Rectal smooth muscle tissue (tissue), 1 donor: Measurements from ENCODE around the gene LIPA.

ENCODE experiments used
- H3K27ac ChIP-seq: one replicate; pipeline ENCODE4 v1.7.0; 2013; ENCODE audit warnings: low read depth, low read length, inconsistent platforms
- H3K27me3 ChIP-seq: one replicate; pipeline ENCODE4 v1.7.0; 2013; ENCODE audit warnings: low read length; ENCODE audit not compliant: control insufficient read depth, insufficient read depth
- H3K36me3 ChIP-seq: one replicate; pipeline ENCODE4 v1.7.0; 2013; ENCODE audit warnings: low read length; ENCODE audit not compliant: control insufficient read depth, insufficient read depth
- H3K4me1 ChIP-seq: one replicate; pipeline ENCODE4 v1.7.0; 2013; ENCODE audit warnings: low read length; ENCODE audit not compliant: control insufficient read depth, insufficient read depth
- H3K4me3 ChIP-seq: one replicate; pipeline ENCODE4 v1.7.0; 2013; ENCODE audit warnings: low read length
- H3K9ac ChIP-seq: one replicate; pipeline ENCODE4 v1.7.0; 2013; ENCODE audit warnings: low read length

Gene LIPA

GRCh38 chr10:89245802-89246201 lies 5.8 kb downstream of the LIPA start:
- no peaks in the 10 kb centered on the region for H3K27me3 ChIP-seq
- H3K9ac ChIP-seq, result no peak overlapping the region
- no peak overlapping the region for H3K4me3 ChIP-seq
- H3K27ac ChIP-seq, result no peak overlapping the region
- H3K36me3 ChIP-seq, result no peaks in the 10 kb centered on the region
- H3K4me1 ChIP-seq, result no peaks in the 10 kb centered on the region

- Histone ChIP-seq H3K27ac (no peak overlapping the region), H3K9ac (no peak overlapping the region), H3K4me3 (no peak overlapping the region), H3K4me1 (no peaks in the 10 kb centered on the region), H3K36me3 (no peaks in the 10 kb centered on the region), H3K27me3 (no peaks in the 10 kb centered on the region)
Observed at GRCh38 chr10:89242840-89243568, 8.6 kb downstream of the LIPA start.

- no peaks in the 10 kb centered on the region for H3K27me3 ChIP-seq
- no peak overlapping the region for H3K9ac ChIP-seq
- no peaks in the 10 kb centered on the region for H3K4me1 ChIP-seq
- no peak overlapping the region for H3K4me3 ChIP-seq
- no peak overlapping the region for H3K27ac ChIP-seq
- H3K36me3 ChIP-seq, result no peaks in the 10 kb centered on the region
Observed at GRCh38 chr10:89242345-89242684, 9.3 kb downstream of the LIPA start.

GRCh38 chr10:89241486-89242344 lies 9.9 kb downstream of the LIPA start:
- Histone ChIP-seq H3K27me3 (no peaks in the 10 kb centered on the region), H3K4me1 (no peaks in the 10 kb centered on the region), H3K4me3 (no peak overlapping the region), H3K27ac (no peak overlapping the region), H3K36me3 (no peaks in the 10 kb centered on the region), H3K9ac (no peak overlapping the region)

GRCh38 chr10:89241026-89241425 lies 10.5 kb downstream of the LIPA start:
- no peaks in the 10 kb centered on the region for H3K36me3 ChIP-seq
- H3K9ac ChIP-seq, result no peak overlapping the region
- no peaks in the 10 kb centered on the region for H3K27me3 ChIP-seq
- H3K4me1 ChIP-seq, result no peaks in the 10 kb centered on the region
- no peak overlapping the region for H3K27ac ChIP-seq
- H3K4me3 ChIP-seq, result no peak overlapping the region

GRCh38 chr10:89240519-89240918 lies 11.1 kb downstream of the LIPA start:
- Histone ChIP-seq H3K4me3 (no peak overlapping the region), H3K9ac (no peak overlapping the region), H3K36me3 (peaks cover under 1% of the 10 kb centered on the region), H3K27ac (no peak overlapping the region), H3K4me1 (no peaks in the 10 kb centered on the region), H3K27me3 (no peaks in the 10 kb centered on the region)

GRCh38 chr10:89238956-89239644 lies 12.5 kb downstream of the LIPA start:
- Histone ChIP-seq H3K36me3 (peaks cover 4% of the 10 kb centered on the region), H3K27ac (no peak overlapping the region), H3K4me1 (no peaks in the 10 kb centered on the region), H3K4me3 (no peak overlapping the region), H3K9ac (no peak overlapping the region), H3K27me3 (no peaks in the 10 kb centered on the region)

GRCh38 chr10:89237849-89238248 lies 13.7 kb downstream of the LIPA start:
- no peak overlapping the region for H3K27ac ChIP-seq
- no peak overlapping the region for H3K9ac ChIP-seq
- peaks cover 4% of the 10 kb centered on the region for H3K36me3 ChIP-seq
- H3K4me3 ChIP-seq, result no peak overlapping the region
- no peaks in the 10 kb centered on the region for H3K4me1 ChIP-seq
- no peaks in the 10 kb centered on the region for H3K27me3 ChIP-seq

GRCh38 chr10:89236226-89236797 lies 15.3 kb downstream of the LIPA start:
- Histone ChIP-seq H3K9ac (no peak overlapping the region), H3K4me3 (no peak overlapping the region), H3K27me3 (no peaks in the 10 kb centered on the region), H3K27ac (no peak overlapping the region), H3K4me1 (no peaks in the 10 kb centered on the region), H3K36me3 (peaks cover 4% of the 10 kb centered on the region)

- Histone ChIP-seq H3K4me3 (no peak overlapping the region), H3K27me3 (no peaks in the 10 kb centered on the region), H3K36me3 (peaks cover 4% of the 10 kb centered on the region), H3K9ac (no peak overlapping the region), H3K27ac (no peak overlapping the region), H3K4me1 (no peaks in the 10 kb centered on the region)
Observed at GRCh38 chr10:89235073-89235798, 16.3 kb downstream of the LIPA start.

- H3K4me1 ChIP-seq, result no peaks in the 10 kb centered on the region
- H3K27ac ChIP-seq, result no peak overlapping the region
- H3K4me3 ChIP-seq, result no peak overlapping the region
- no peak overlapping the region for H3K9ac ChIP-seq
- peaks cover 4% of the 10 kb centered on the region for H3K36me3 ChIP-seq
- no peaks in the 10 kb centered on the region for H3K27me3 ChIP-seq
Observed at GRCh38 chr10:89233033-89233432, 18.5 kb downstream of the LIPA start.

GRCh38 chr10:89228962-89229361 lies 22.6 kb downstream of the LIPA start:
- Histone ChIP-seq H3K4me3 (no peak overlapping the region), H3K9ac (no peak overlapping the region), H3K27ac (no peak overlapping the region), H3K36me3 (no peaks in the 10 kb centered on the region), H3K4me1 (no peaks in the 10 kb centered on the region), H3K27me3 (no peaks in the 10 kb centered on the region)
